Endothelial cell (in vitro differentiated cells): ENCODE results near the gene DCT. TPM values are rescaled to one million over a fixed set of nuclear protein-coding genes. Genes with fewer than 3 reads are reported as not detected.

Experiments
- DNase-seq: peaks from one replicate; pipeline ENCODE4 v3.0.0; 2021; ENCODE audit warnings: low spot score
- H3K27ac Mint-ChIP-seq: one replicate; pipeline ENCODE4 v1.8.0; 2021; ENCODE audit warnings: mixed read lengths, inconsistent platforms; ENCODE audit not compliant: unreplicated experiment
- H3K27me3 Mint-ChIP-seq: one replicate; pipeline ENCODE4 v1.8.0; 2021; ENCODE audit warnings: mild to moderate bottlenecking, moderate library complexity, mixed read lengths, inconsistent platforms; ENCODE audit not compliant: unreplicated experiment
- H3K36me3 Mint-ChIP-seq: one replicate; pipeline ENCODE4 v1.8.0; 2021; ENCODE audit warnings: mild to moderate bottlenecking, low read depth, mixed read lengths, inconsistent platforms; ENCODE audit not compliant: unreplicated experiment
- H3K4me1 Mint-ChIP-seq: one replicate; pipeline ENCODE4 v1.8.0; 2021; ENCODE audit warnings: mild to moderate bottlenecking, mixed read lengths, inconsistent platforms; ENCODE audit not compliant: unreplicated experiment
- H3K4me3 Mint-ChIP-seq: one replicate; pipeline ENCODE4 v1.8.0; 2021; ENCODE audit warnings: mild to moderate bottlenecking, mixed read lengths, inconsistent platforms; ENCODE audit not compliant: unreplicated experiment
- H3K9me3 Mint-ChIP-seq: one replicate; pipeline ENCODE4 v1.8.0; 2021; ENCODE audit warnings: mixed read lengths, inconsistent platforms; ENCODE audit not compliant: unreplicated experiment
- CTCF ChIP-seq: fragments of 200-600 bp; sonication (generic); IDR thresholded peaks from one replicate; pipeline ENCODE4 v1.5.0; 2021; ENCODE audit warnings: antibody characterized with exemption; ENCODE audit not compliant: unreplicated experiment
- total RNA-seq: library from RNA; stranded (reverse); fragmentation: NEBNext Ultra II Directional; extraction: Animal tissue kit (Norgen Biotek cat#: 25700); gene quantifications from one replicate; pipeline ENCODE4 v1.2.1, GENCODE V29; 2021; ENCODE audit not compliant: unreplicated experiment

The DCT gene
- total RNA-seq, 1 donor from 2014 or later, result not detected

- Mint-ChIP-seq H3K27ac (no peak overlapping the region), H3K36me3 (no peaks in the 10 kb centered on the region), H3K27me3 (no peaks in the 10 kb centered on the region), H3K9me3 (no peaks in the 10 kb centered on the region), H3K4me3 (no peak overlapping the region), H3K4me1 (no peaks in the 10 kb centered on the region)
- DNase-seq, result no peak
- no peak for TF ChIP-seq CTCF
These were observed 20.4 kb downstream of the DCT start for GRCh38 chr13:94459116-94459515.

GRCh38 chr13:94455414-94455813 is 24.1 kb downstream of the DCT start:
- no peaks in the 10 kb centered on the region for H3K36me3 Mint-ChIP-seq
- H3K4me3 Mint-ChIP-seq, result no peak overlapping the region
- H3K27ac Mint-ChIP-seq, result no peak overlapping the region
- no peak for TF ChIP-seq CTCF
- H3K9me3 Mint-ChIP-seq, result no peaks in the 10 kb centered on the region
- H3K4me1 Mint-ChIP-seq, result no peaks in the 10 kb centered on the region
- no peaks in the 10 kb centered on the region for H3K27me3 Mint-ChIP-seq
- no peak for DNase-seq

GRCh38 chr13:94454906-94455305 is 24.6 kb downstream of the DCT start:
- Mint-ChIP-seq H3K9me3 (no peaks in the 10 kb centered on the region), H3K4me3 (no peak overlapping the region), H3K27ac (no peak overlapping the region), H3K36me3 (no peaks in the 10 kb centered on the region), H3K4me1 (no peaks in the 10 kb centered on the region), H3K27me3 (no peaks in the 10 kb centered on the region)
- no peak for DNase-seq
- TF ChIP-seq CTCF, result no peak

- no peaks in the 10 kb centered on the region for H3K4me1 Mint-ChIP-seq
- H3K36me3 Mint-ChIP-seq, result no peaks in the 10 kb centered on the region
- no peak for TF ChIP-seq CTCF
- no peak overlapping the region for H3K4me3 Mint-ChIP-seq
- H3K27me3 Mint-ChIP-seq, result no peaks in the 10 kb centered on the region
- H3K27ac Mint-ChIP-seq, result no peak overlapping the region
- DNase-seq, result no peak
- no peaks in the 10 kb centered on the region for H3K9me3 Mint-ChIP-seq
These were observed 25.1 kb downstream of the DCT start for GRCh38 chr13:94454334-94454733.

GRCh38 chr13:94444826-94445225 is 34.7 kb downstream of the DCT start:
- no peak for DNase-seq
- Mint-ChIP-seq H3K4me1 (no peaks in the 10 kb centered on the region), H3K4me3 (no peak overlapping the region), H3K36me3 (no peaks in the 10 kb centered on the region), H3K9me3 (no peaks in the 10 kb centered on the region), H3K27me3 (no peaks in the 10 kb centered on the region), H3K27ac (no peak overlapping the region)
- no peak for TF ChIP-seq CTCF
